Epithelial cell of prostate (primary cell): ENCODE results near the gene TTLL6.
A peak's percentile ranks its signal among the peaks of the same experiment; 100 is the strongest.
"Not testable (repeated sequence)": the region's sequence is repeated elsewhere in the genome, so short reads cannot be mapped to it uniquely, and the experiment has no call there.

ENCODE experiments used
- DNase-seq: peaks from one replicate; pipeline ENCODE4 v3.0.0-alpha.2; 2011; ENCODE audit warnings: low read depth, low spot score
- H3K27ac ChIP-seq: fragments of 450-650 bp; 2 replicates; pipeline ENCODE4 v1.5.1; 2017; ENCODE audit warnings: mild to moderate bottlenecking

Gene TTLL6

GRCh38 chr17:48818361-48818841 is 1.4 kb upstream of the TTLL6 start:
- H3K27ac ChIP-seq, result no peak overlapping the region
- DNase-seq, result no peak

- DNase-seq, result no peak
- H3K27ac ChIP-seq, result no peak overlapping the region
These were observed 623 bp downstream of the TTLL6 start for GRCh38 chr17:48816438-48816773.

- DNase-seq, result no peak
- H3K27ac ChIP-seq, result no peak overlapping the region
These were observed 1.7 kb downstream of the TTLL6 start for GRCh38 chr17:48815311-48815710.

- no peak overlapping the region for H3K27ac ChIP-seq
- no peak for DNase-seq
These were observed 2.5 kb downstream of the TTLL6 start for GRCh38 chr17:48814504-48814903.

GRCh38 chr17:48812001-48812400 is 5.0 kb downstream of the TTLL6 start:
- no peak for DNase-seq
- no peak overlapping the region for H3K27ac ChIP-seq

- H3K27ac ChIP-seq, result no peak overlapping the region
- DNase-seq, result no peak
These were observed 7.8 kb downstream of the TTLL6 start for GRCh38 chr17:48809182-48809581.

GRCh38 chr17:48804936-48805411 is 12.1 kb downstream of the TTLL6 start:
- no peak for DNase-seq
- no peak overlapping the region for H3K27ac ChIP-seq

- no peak for DNase-seq
These were observed 16.3 kb downstream of the TTLL6 start for GRCh38 chr17:48800626-48801217.

GRCh38 chr17:48799069-48799723 is 17.8 kb downstream of the TTLL6 start:
- no peak for DNase-seq
- no peak overlapping the region for H3K27ac ChIP-seq

More at GRCh38 chr17:48800626-48801217, 16.3 kb downstream of the TTLL6 start:
- no peak overlapping the region for H3K27ac ChIP-seq

- H3K27ac ChIP-seq, DNase-seq: not testable (repeated sequence)
These were observed 20.9 kb downstream of the TTLL6 start for GRCh38 chr17:48796163-48796522.

- no peak overlapping the region for H3K27ac ChIP-seq
- DNase-seq, result no peak
These were observed 21.4 kb downstream of the TTLL6 start for GRCh38 chr17:48795444-48796162.

- DNase-seq, result no peak
- H3K27ac ChIP-seq, result no peak overlapping the region
These were observed 24.8 kb downstream of the TTLL6 start for GRCh38 chr17:48792033-48792798.

GRCh38 chr17:48791128-48792032 is 25.6 kb downstream of the TTLL6 start:
- no peak overlapping the region for H3K27ac ChIP-seq
- DNase-seq, result peak; percentile 52

- no peak overlapping the region for H3K27ac ChIP-seq
- DNase-seq, result no peak
These were observed 26.4 kb downstream of the TTLL6 start for GRCh38 chr17:48790607-48791127.

GRCh38 chr17:48787828-48788227 is 29.2 kb downstream of the TTLL6 start:
- no peak for DNase-seq
- no peak overlapping the region for H3K27ac ChIP-seq

GRCh38 chr17:48779421-48779820 is 37.6 kb downstream of the TTLL6 start:
- DNase-seq, result no peak
- H3K27ac ChIP-seq, result no peak overlapping the region

- H3K27ac ChIP-seq, result no peak overlapping the region
- no peak for DNase-seq
These were observed 40.4 kb downstream of the TTLL6 start for GRCh38 chr17:48776602-48777001.

GRCh38 chr17:48773245-48773644 is 43.8 kb downstream of the TTLL6 start:
- no peak for DNase-seq
- no peak overlapping the region for H3K27ac ChIP-seq

- no peak overlapping the region for H3K27ac ChIP-seq
These were observed 46.1 kb downstream of the TTLL6 start for GRCh38 chr17:48770954-48771353.

More at GRCh38 chr17:48770954-48771353, 46.1 kb downstream of the TTLL6 start:
- no peak for DNase-seq
